Measurements from ENCODE around the gene ZNHIT2.

DNA sequence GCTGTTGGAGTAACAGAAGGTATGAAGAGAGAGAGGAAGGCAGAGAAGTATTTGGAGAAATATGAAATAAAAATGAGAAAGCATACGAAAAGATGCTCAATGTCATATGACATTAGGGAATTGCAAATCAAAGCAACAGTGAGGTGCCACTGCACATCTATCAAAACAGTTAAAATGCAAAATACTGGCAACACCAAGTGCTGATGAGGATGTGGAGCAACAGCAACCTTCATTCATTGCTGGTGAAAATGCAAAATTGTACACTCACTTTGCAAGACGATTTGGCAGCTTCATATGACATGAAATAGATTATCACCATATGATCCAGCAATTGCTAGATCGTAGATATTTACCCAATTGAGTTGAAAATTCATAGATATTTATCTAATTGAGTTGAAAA is 43.1 kb upstream of the ZNHIT2 start:
- TF ChIP-seq, protein P1, sequence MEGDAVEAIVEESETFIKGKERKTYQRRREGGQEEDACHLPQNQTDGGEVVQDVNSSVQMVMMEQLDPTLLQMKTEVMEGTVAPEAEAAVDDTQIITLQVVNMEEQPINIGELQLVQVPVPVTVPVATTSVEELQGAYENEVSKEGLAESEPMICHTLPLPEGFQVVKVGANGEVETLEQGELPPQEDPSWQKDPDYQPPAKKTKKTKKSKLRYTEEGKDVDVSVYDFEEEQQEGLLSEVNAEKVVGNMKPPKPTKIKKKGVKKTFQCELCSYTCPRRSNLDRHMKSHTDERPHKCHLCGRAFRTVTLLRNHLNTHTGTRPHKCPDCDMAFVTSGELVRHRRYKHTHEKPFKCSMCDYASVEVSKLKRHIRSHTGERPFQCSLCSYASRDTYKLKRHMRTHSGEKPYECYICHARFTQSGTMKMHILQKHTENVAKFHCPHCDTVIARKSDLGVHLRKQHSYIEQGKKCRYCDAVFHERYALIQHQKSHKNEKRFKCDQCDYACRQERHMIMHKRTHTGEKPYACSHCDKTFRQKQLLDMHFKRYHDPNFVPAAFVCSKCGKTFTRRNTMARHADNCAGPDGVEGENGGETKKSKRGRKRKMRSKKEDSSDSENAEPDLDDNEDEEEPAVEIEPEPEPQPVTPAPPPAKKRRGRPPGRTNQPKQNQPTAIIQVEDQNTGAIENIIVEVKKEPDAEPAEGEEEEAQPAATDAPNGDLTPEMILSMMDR (IDR thresholded peaks at IDR 0.05): no peak
- TF ChIP-seq ZFX (IDR thresholded peaks at IDR 0.05; ENCODE audit: borderline replicate concordance): no peak
